HG03060 (cell line): Measurements from ENCODE around the gene FAM78B.

ENCODE experiments used
- ATAC-seq: cut with Tn5 transposase; IDR thresholded peaks from one replicate; pipeline ENCODE4 v1.9.1; 2021; ENCODE audit warnings: low read depth, moderate number of reproducible peaks; ENCODE audit not compliant: unreplicated experiment

The FAM78B gene, protein sequence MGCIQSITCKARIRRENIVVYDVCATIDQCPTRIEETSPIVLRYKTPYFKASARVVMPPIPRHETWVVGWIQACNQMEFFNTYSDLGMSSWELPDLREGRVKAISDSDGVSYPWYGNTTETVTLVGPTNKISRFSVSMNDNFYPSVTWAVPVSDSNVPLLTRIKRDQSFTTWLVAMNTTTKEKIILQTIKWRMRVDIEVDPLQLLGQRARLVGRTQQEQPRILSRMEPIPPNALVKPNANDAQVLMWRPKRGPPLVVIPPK

DNA sequence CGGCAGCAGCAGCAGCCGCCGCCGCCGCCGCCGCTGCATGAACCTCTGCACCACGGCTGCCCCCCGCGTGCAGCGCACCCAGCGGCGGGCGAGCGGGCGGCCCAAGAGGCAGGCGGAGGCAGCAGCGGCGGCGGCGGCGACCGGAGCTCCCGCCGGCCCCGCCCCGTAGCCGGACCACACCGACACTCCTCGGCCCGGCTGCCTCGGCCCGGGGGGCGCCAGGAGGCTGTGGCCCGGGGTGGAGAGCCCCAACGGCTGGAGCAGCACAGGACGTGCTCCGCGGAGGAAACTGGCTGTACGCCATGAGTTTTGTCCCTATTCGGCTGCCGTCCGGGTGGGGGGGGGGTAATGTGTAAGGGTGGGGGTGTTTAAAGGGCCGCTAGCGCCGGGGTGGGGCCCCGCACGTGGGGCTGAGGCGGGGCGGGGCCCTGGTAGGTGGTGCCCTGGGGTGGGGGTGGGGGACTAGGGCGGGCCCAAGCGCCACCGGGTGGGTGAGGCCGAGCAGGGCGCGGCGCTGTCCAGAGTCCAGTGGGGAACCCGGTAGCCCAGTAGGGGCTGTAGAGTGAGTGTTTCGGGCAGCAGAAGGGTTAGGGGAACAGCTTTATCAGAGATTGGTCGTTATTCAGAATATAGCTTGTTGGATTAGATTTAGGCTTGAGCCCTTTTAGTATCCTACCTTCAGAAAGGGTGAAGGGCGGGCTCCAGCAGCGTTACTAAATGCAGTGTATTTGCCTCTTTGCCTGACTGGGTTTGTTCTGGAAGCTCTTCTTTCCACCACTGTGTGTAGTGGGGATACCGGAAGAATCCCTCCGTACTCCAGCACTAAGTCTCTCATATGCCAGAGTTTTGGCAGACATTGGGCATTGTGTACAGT is at the start of gene FAM78B:
Gene FAM78B (minus strand): TSS at position 304 of the 874 bp plus-strand sequence. CDS start 753 bp downstream, outside the sequence.
- ATAC-seq: no peak

DNA sequence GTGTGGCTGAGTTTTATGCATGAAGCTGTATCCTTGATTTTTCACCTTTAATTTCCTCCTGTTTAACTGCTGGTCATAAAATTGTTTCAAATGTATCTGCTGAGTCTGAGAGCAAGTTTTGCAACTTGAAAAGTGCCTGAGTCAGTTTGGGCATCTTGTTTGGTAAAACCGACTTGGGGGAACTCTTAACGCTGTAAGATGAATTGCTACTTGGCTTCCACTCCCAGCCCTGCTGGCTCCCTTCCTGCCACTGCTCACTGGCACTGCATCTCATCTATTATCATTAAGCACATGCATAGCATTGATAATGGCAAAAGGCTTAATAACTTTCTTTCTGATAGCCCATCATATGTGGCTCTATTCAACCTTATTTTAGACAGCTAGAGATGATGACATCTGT is 35.7 kb upstream of the FAM78B start:
- no peak for ATAC-seq

DNA sequence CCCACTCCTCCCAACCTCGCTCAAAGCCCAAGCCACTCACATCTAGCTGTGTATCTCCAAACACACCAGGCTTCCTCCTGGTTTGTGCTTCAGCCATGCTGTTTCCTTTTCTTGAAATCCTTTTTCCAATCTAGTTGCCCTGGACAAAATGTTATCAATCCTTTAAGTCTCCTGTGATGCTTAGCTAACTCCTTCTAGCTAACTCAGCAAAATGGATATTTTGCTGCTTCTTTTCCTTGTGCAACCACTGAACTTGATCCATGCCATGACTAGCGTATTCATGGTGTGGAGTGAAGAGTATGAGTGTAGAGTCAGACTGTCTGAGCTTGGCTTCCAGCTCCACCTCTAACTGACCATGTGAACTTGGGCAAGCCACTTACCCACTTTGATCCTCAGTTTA is 33.9 kb upstream of the FAM78B start:
- ATAC-seq: no peak

DNA sequence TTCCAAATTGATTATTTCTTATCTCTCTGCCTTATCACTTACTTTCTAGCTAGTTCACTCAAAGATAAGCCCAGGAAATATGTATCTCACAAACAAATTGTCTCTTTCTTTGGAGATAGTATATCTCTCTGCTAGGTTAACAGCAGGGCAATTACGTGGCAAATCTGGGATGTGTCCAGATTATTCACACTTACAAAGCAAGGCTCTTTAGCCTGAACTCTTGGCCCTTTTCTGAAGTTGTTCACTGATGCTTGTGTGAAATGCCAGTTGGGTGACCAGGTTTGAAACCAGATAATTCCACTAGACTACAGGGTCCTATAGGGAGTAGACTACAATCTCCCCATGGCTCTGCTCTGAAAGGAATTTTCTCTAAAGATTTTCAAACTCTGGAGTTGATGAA is 30.8 kb upstream of the FAM78B start:
- ATAC-seq: no peak

DNA sequence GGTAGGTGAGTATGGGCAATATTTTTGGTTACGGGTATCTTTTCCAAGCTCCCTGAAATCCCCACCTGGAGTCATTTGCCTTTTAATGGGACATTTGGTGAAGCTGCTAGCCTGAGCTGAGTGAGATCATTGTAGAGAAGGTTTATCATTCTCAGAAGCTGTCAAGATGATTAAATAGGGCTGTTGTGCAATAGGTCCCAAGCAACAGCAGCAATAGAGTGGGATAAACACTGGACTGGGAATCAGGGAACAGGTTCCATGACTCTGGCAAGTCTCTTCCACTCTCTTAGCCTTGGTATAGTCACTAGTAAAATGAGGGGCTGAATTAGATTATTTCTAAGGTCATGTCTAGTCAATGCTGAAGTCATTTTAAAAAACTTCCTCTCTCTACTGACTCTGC is 30.3 kb upstream of the FAM78B start:
- ATAC-seq: no peak

DNA sequence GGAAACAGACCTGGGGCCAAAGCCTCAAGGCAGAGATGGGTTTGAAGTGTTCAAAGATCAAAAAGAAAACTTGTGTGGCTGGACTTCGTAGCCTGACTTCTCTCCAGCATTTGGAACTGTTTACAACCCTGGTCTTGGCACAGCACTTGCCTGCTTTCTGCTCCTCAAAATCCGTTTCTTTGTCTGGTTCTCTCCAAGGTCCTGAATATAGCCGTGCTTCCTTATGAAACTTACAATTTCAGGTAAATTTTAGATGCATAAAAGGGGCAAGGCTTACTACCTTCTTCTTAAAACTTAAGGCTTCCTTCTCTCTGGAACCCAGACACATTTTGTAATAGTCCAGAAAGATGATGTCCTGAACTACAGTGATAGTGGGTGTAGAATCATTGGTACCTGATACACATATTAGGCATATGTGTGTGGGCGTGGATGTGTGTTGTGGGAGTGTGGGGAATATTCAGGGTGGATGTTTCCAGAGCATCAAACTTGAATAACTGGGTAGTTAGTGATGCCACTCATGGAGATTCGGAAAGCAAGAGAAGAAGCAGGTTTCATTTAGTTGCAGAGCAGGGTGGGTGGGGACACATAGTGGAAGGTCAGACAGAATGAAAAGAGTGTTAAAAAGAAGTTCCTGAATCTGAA is 26.4 kb upstream of the FAM78B start:
- ATAC-seq: no peak

DNA sequence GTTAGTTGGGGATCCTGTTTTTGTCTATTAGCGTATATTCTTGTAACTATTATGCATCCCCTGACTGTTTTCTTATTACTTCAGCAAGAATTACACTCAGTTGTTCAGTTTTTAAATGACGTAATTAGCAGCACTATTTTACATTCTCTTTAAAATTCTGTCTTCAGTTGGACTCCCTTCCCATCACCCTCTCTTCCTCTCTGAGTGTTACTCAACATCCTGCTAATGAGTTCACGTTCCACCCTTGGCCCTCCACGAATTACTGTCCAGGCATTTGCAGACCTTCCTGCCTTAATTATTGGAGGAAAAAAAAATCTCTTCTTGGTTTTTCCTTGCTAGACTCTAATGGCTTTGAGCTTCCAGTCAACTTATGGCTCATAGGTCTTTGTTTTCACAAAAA is 23.6 kb upstream of the FAM78B start:
- ATAC-seq: no peak

DNA sequence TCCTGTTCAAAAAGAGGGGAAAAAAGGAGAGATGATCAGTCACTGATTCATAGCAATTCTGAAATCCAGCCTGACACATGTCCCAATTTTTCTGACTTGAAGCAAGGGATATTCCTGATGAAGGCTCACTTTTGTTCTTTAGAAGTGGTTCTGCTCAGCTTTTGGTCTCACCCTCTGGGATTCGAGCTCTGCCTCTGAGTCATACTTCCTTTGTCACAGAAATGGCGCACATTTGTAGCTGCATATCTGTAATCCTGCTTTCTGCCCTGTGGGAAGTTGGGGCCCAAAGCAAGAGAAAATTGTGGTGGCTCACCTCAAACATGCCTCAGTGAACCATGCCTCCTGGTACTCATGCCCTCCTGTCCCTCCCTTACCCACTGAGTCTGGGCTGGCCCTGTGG is 22.3 kb upstream of the FAM78B start:
- no peak for ATAC-seq

DNA sequence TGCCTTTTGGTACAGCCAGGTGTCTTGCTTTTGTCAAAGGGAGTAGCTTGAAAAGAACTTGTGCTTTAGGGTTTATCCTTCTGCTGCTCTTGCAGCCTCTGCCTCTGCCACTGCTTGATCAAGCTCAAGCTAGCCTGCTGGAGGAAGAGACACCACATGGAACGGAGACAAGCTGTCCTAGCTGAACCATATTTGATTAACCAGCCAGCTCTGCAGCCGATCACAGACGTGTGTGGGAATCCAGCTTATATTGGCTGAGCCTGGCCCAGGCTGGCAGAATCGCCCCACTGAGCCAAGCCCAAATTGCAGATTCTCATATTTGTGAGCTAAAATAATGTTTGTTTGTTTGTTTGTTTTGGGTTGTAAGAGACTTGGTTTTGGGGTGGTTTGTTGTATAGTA is 18.7 kb upstream of the FAM78B start:
- no peak for ATAC-seq

DNA sequence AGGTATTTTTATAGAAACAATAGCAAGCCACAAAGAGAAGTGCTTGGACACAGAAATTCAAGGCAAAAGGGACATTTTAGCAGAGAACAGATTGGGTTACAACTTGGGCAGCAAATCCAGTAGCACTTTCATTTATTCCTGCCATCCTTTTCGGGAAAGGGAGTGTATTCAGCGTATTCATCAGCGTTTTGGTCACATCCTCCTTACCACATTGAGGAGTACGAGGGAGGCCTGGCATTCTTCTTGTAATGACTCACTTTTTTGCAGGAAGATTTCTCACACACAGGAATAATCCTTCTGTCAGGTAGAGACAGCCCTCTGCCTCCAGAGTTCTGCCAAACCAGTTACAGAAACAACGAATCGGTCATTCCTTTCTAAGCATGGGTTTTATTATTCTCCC is 18.1 kb upstream of the FAM78B start:
- ATAC-seq: no peak

DNA sequence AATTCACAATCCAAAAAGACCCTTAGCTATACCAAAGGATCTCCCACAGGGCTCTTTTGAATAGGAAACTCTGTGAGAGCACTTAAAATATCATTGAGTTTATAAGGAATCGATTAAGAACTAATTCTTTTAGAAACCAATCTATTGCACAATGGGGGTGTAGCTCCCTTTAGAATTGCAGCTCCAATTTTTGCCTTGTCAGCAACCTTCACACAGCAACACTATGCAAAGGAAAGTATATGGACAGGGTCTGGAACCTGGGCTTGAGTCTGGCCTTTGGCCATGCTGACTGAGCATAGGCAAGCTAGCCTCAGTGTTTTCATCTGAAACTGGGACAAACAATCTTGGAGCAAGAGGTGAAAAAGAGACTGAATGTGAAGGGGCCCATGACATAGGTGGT is 17.2 kb upstream of the FAM78B start:
- ATAC-seq: no peak

DNA sequence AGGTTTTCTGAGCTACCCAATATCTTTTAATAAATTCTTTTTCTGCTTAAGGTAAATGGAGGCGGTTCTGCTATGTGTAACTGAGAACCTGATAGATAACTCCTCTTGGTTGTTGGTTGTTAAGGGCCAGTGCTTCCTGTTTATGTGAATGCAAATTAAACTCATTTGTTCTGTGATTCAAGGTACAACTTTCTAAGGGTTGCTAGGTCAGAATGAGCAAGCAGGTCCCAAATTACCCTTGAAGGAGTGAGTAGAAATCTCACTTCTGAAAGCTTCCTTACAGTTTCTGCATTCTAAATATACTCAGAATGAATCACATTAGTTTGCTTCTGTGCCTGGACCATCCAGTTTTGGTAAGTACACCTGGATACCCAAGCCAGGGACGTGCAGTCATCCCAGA is 15.5 kb upstream of the FAM78B start:
- no peak for ATAC-seq

DNA sequence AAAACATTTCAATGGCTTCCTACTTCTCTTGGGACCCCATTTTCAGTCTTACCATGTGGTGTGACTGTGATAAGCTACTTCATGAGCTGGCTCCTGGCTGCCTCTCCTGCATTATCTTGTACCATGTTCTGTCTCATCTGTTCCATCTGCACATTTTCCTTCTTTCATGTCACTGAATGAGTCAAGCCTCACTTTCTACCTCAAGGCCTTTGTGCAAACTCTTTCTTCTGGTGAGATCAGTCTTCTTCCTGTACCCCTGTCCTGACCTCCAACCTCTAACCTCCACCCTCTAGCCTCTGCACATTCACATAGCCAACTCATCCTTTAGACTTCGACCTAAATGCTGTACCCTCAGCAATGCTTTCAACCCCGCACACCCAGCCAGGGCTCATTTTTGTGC is 9.6 kb upstream of the FAM78B start:
- ATAC-seq: no peak

DNA sequence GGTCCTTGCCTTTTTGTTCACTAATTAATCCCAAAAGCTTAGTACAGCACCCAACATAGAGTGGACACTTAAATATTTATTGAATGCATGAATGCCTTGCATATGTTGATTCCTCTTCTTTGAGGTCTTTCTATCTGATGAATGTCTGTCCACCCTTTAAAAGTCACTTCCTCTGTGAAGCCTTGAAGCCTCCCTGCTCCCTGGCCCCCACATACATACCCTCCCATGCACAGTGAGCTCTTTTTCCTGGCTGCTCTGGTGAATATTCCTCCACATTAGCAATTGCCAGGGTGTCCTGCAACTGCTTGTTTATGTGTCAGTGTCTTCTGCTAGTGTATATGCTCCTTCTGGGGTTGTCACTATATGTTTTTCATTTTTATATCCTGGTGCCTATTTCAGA is 8.2 kb upstream of the FAM78B start:
- no peak for ATAC-seq

DNA sequence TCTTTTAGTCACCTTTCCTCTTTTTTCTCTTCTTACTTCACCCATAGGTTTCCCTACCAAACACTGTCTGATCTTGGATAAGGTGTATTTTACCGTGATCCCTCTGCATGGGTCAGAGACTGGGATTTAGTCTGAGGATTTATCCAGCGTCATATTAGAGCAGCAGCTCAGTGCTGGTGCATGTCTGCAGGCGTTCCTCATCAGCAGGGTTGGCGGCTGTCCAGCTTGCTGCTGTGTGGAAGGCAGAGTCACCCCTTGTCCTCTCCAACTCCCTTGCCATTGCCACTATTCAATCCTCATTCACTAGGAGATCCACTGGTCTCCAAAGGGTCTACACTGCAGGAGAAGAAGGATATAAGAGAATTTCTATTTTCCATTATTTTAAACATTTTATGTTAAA is 7.3 kb upstream of the FAM78B start:
- no peak for ATAC-seq

DNA sequence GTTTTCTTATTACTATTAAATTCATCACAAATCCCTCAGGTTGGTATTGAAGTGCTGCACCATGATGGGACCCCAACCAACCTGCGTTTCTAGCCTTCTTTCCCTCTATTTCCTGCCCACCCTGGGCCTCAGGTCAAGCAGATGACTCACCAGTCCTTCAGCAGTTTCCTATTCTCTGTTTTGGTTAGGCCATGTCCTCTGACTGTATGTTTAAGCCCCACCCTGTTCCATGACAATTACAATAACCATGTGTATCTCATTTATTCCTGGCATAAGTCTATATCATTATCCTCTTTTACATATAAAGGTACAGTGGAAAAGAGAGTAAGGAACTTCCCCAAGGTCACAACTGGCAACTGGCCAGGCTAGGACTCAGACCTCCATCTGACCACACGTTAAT is 5.3 kb upstream of the FAM78B start:
- no peak for ATAC-seq

DNA sequence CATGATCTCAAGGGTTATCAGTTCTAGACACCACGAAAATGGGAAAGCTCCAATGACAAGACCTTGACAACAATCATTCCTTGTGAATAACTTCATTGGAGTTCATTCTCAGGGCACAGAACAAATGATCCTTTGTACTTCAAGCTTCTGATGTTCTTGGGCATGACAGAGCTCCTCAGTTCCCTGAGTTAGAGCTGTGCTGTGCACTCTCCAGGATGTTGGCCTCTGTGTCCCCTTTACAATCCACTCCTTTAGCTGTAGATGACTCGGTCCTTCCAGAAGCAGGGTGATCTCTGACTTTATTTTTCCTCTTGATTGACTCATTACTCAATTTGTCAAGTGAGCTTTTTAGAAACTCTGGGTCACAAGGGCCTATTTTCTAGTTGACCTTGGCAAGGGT is 3.9 kb upstream of the FAM78B start:
- ATAC-seq: no peak

DNA sequence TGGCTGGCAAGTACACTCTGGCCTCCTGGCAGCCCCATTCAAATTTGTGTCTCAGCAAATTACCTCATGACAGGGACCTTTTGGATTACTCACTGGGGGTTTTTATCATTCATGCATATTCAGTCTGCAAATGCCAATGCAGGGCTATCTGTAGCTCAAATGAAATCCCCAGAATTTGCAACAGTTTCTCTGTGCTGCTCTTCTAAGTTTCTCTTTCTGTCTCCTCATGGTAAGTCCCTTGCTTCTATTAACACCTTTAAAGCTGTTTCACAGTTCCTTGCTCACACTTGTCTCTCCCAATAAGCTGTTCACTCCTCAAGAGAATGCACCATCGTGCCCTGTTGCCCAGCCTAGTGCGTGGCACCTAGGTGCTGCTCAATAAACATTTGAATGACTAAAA is 3.3 kb upstream of the FAM78B start:
- peak; percentile 63 for ATAC-seq

DNA sequence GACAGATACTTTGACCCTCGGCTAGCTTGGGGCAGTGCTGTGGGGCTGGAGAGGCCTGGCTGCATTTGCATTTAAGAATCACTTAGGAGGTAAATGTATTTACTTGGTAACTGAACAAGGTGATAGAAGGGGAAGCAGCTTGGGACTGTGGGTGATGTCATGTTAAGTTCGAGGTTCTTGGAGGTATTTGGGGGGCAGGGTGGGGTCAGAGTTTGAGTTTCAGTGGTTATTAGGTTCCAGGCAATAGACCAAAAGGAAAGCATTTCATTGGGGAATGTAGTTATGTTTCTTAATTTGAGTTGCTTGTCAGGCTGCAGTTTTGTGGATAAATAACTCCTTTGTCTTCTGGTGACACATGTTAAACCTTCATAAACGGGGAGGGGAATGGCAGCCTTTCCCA is 2.4 kb upstream of the FAM78B start:
- ATAC-seq: no peak

DNA sequence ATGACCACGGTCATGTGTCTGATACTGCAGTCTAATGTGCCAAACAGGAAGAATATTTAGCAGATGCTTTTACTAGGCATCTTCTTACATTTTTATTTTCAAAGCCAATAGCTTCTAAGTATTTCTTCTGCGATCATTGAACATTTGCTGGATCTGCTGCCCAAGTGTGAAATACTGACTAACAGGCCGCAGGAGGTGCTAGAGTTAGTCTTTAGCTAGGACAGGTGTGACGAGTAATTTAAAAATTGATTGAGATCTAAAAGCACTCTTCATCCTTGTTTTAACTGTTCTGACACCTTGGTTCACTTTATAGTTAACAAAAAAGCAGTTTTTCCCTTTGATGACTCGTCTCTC is 748 bp upstream of the FAM78B start:
- no peak for ATAC-seq

DNA sequence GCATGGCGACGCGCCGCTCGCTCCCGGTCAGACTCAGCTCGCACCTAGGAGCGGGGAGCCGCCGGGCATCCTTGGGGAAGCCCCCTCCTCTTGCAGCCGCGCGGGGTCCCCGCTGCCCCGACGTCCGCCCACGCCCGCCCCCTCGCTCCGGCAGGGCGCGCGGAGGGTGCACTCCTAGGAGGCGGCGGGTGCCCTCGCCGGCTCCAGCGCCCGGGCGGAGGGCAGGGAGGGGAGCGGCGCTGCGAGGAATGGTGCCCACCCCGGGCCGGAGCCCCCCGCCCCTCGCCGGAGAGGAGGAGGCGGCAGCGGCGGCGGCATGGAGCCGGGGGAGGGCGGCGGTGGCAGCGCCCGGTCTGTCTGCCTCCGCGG is 488 bp downstream of the FAM78B start:
- ATAC-seq: no peak
